ENCODE measurements around the gene MYL1. TPM values are rescaled to one million over a fixed set of nuclear protein-coding genes. Genes with fewer than 3 reads are reported as not detected.

Gene MYL1
- total and polyA plus RNA-seq, 2 donors (not counting 1 experiment from before 2014, with no cell fraction given) = not detected

GRCh38 chr2:210262036-210262435 lies 52.9 kb downstream of the MYL1 start:
- Histone ChIP-seq H3K27me3 (replicated peaks in 1 of 4; ENCODE audit: control extremely low read depth in 1 of 4, control insufficient read depth in 3 of 4, insufficient read depth in 4 of 4, low read length in 3 of 4) (no peaks in the 10 kb centered on the region), H3K4me3 (ENCODE audit: control extremely low read depth in 1 of 5, extremely low read depth in 1 of 5, insufficient read depth in 1 of 5, low read depth in 2 of 5, low read length in 4 of 5) (no peak overlapping the region), H3K9me3 (ENCODE audit: control extremely low read depth in 1 of 3, control insufficient read depth in 2 of 3, insufficient read depth in 1 of 3, low read length in 2 of 3) (no peaks in the 10 kb centered on the region), H3K4me2 (replicated peaks; ENCODE audit: low read depth, low read length, poor library complexity, severe bottlenecking) (no peak overlapping the region), H3K4me1 (ENCODE audit: control insufficient read depth in 2 of 2, insufficient read depth in 2 of 2, low read length in 2 of 2) (no peaks in the 10 kb centered on the region), H4K20me1 (ENCODE audit: control insufficient read depth, insufficient read depth, low read length, poor library complexity, severe bottlenecking) (no peaks in the 10 kb centered on the region), H3K9ac (ENCODE audit: low read length) (no peak overlapping the region), H3K79me2 (ENCODE audit: control insufficient read depth, insufficient read depth, low read length) (no peaks in the 10 kb centered on the region), H2AFZ (ENCODE audit: insufficient read depth, low read depth, low read length, poor library complexity, severe bottlenecking) (no peak overlapping the region), H3K27ac (ENCODE audit: low read length in 2 of 2) (no peak overlapping the region), H3K36me3 (replicated peaks in 1 of 2; ENCODE audit: control extremely low read depth in 1 of 2, control insufficient read depth in 1 of 2, extremely low read depth in 1 of 2, insufficient read depth in 2 of 2, low read length in 1 of 2) (no peaks in the 10 kb centered on the region)
- Mint-ChIP-seq H3K27me3 (peaks cover 2% of the 10 kb centered on the region), H3K9me3 (ENCODE audit: insufficient read depth) (no peaks in the 10 kb centered on the region), H3K4me1 (no peaks in the 10 kb centered on the region), H3K4me3 (no peak overlapping the region), H3K27ac (no peak overlapping the region)
- POLR2A ChIA-PET = no interaction called here
- CTCF ChIA-PET = no interaction called here
- DNase-seq (no peak), ATAC-seq (ENCODE audit: low read depth) (no peak)
- 57% methylated on average over 1 of the region's 2 CpGs for WGBS (ENCODE audit: insufficient coverage)
- TF ChIP-seq CTCF (IDR thresholded peaks at IDR 0.05) = no peak
- TF ChIP-seq EZH2 (IDR thresholded peaks at IDR 0.05; ENCODE audit: borderline replicate concordance, insufficient read depth, low read depth, low read length, poor library complexity, severe bottlenecking) = no peak
- intact Hi-C loops (cut with micrococcal nuclease) = no loop called here

GRCh38 chr2:210259687-210260086 lies 55.3 kb downstream of the MYL1 start:
- Histone ChIP-seq H3K27me3 (replicated peaks in 1 of 4; ENCODE audit: control extremely low read depth in 1 of 4, control insufficient read depth in 3 of 4, insufficient read depth in 4 of 4, low read length in 3 of 4) (no peaks in the 10 kb centered on the region), H4K20me1 (ENCODE audit: control insufficient read depth, insufficient read depth, low read length, poor library complexity, severe bottlenecking) (no peaks in the 10 kb centered on the region), H3K9me3 (ENCODE audit: control extremely low read depth in 1 of 3, control insufficient read depth in 2 of 3, insufficient read depth in 1 of 3, low read length in 2 of 3) (no peaks in the 10 kb centered on the region), H3K4me2 (replicated peaks; ENCODE audit: low read depth, low read length, poor library complexity, severe bottlenecking) (no peak overlapping the region), H3K79me2 (ENCODE audit: control insufficient read depth, insufficient read depth, low read length) (no peaks in the 10 kb centered on the region), H3K27ac (ENCODE audit: low read length in 2 of 2) (no peak overlapping the region), H2AFZ (ENCODE audit: insufficient read depth, low read depth, low read length, poor library complexity, severe bottlenecking) (no peak overlapping the region), H3K4me1 (ENCODE audit: control insufficient read depth in 2 of 2, insufficient read depth in 2 of 2, low read length in 2 of 2) (no peaks in the 10 kb centered on the region), H3K4me3 (ENCODE audit: control extremely low read depth in 1 of 5, extremely low read depth in 1 of 5, insufficient read depth in 1 of 5, low read depth in 2 of 5, low read length in 4 of 5) (no peak overlapping the region), H3K36me3 (replicated peaks in 1 of 2; ENCODE audit: control extremely low read depth in 1 of 2, control insufficient read depth in 1 of 2, extremely low read depth in 1 of 2, insufficient read depth in 2 of 2, low read length in 1 of 2) (no peaks in the 10 kb centered on the region), H3K9ac (ENCODE audit: low read length) (no peak overlapping the region)
- no peak for ATAC-seq (ENCODE audit: low read depth)
- Mint-ChIP-seq H3K27ac (no peak overlapping the region), H3K9me3 (ENCODE audit: insufficient read depth) (no peaks in the 10 kb centered on the region), H3K4me1 (no peaks in the 10 kb centered on the region), H3K27me3 (no peaks in the 10 kb centered on the region), H3K4me3 (no peak overlapping the region)
- no peak for DNase-seq
- TF ChIP-seq CTCF (IDR thresholded peaks at IDR 0.05) (no peak), EZH2 (IDR thresholded peaks at IDR 0.05; ENCODE audit: borderline replicate concordance, insufficient read depth, low read depth, low read length, poor library complexity, severe bottlenecking) (no peak)
- intact Hi-C loops (cut with micrococcal nuclease) = no loop called here
- ChIA-PET POLR2A (no interaction called here), CTCF (no interaction called here)

Data from B cell (primary cell).